ENCODE results near the gene ZCWPW1. TPM values are rescaled to one million over a fixed set of nuclear protein-coding genes. Genes with fewer than 3 reads are reported as not detected.

Gene ZCWPW1
- polyA plus RNA-seq, 1 of the 3 experiments (the other 2 are of a cell fraction): 4.1 TPM

DNA sequence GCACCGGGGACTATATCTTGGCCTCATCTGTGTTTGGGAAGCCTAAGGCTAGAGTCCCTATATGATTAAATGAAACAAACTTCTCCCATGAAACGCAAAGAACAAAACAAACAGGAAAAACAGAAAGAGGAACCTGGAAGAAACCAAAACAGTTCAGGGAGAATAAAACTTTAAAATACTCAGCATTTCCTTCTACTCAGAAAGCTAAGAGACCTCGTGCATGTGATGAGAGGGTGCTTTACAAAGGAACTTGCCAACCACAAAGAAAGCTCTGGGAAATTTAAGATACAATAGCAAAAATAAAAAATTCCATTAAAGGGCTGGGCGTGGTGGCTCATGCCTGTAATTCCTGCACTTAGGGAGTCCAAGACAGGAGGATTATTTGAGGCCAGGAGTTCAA lies 48.3 kb downstream of the ZCWPW1 start:
- Histone ChIP-seq H3K9me3 (no peaks in the 10 kb centered on the region), H3K4me1 (ENCODE audit: control insufficient read depth in 1 of 2, insufficient read depth in 2 of 2, low read depth in 1 of 2, low read length in 1 of 2) (no peaks in the 10 kb centered on the region; a peak in 1 of 4 replicates), H3K9me2 (no peaks in the 10 kb centered on the region), H4K20me1 (ENCODE audit: insufficient read depth) (no peaks in the 10 kb centered on the region), H2AFZ (ENCODE audit: low read depth) (no peak overlapping the region), H3F3A (replicated peaks; ENCODE audit: insufficient read depth) (no peaks in the 10 kb centered on the region), H3K4me3 (ENCODE audit: low read depth in 2 of 2, low read length in 1 of 2) (no peak overlapping the region), H3K27me3 (ENCODE audit: insufficient read depth) (no peaks in the 10 kb centered on the region), H3K79me2 (ENCODE audit: insufficient read depth) (no peaks in the 10 kb centered on the region), H3K9ac (no peak overlapping the region), H3K4me2 (no peak overlapping the region), H3K36me3 (replicated peaks in 1 of 2; ENCODE audit: control insufficient read depth in 1 of 2, insufficient read depth in 2 of 2, low read length in 1 of 2) (no peaks in the 10 kb centered on the region), H3K27ac (ENCODE audit: low read depth in 2 of 2, low read length in 1 of 2) (no peak overlapping the region)
- no peak for TF ChIP-seq SMC3 (IDR thresholded peaks at IDR 0.05; ENCODE audit: low read depth, low read length)
- no peak for TF ChIP-seq RCOR1 (IDR thresholded peaks at IDR 0.05; ENCODE audit: low read length)
- TF ChIP-seq RAD21 (IDR thresholded peaks at IDR 0.05; ENCODE audit: low read length): no peak
- no peak for TF ChIP-seq REST (IDR thresholded peaks at IDR 0.05; ENCODE audit: low read depth, low read length)
- no peak for TF ChIP-seq PBX3 (IDR thresholded peaks at IDR 0.05)
- no peak for TF ChIP-seq TAF1 (IDR thresholded peaks at IDR 0.05; ENCODE audit: borderline replicate concordance, low read depth, low read length)
- TF ChIP-seq, protein P1, sequence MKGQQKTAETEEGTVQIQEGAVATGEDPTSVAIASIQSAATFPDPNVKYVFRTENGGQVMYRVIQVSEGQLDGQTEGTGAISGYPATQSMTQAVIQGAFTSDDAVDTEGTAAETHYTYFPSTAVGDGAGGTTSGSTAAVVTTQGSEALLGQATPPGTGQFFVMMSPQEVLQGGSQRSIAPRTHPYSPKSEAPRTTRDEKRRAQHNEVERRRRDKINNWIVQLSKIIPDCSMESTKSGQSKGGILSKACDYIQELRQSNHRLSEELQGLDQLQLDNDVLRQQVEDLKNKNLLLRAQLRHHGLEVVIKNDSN (IDR thresholded peaks at IDR 0.05; ENCODE audit: borderline replicate concordance, low read depth): no peak
- no peak for TF ChIP-seq MAX (IDR thresholded peaks at IDR 0.05; ENCODE audit: low read depth)
- TF ChIP-seq EP300 (IDR thresholded peaks at IDR 0.05; ENCODE audit: borderline replicate concordance in 1 of 2, low read depth in 1 of 2, low read length in 1 of 2): no peak
- no peak for TF ChIP-seq NFIC (IDR thresholded peaks at IDR 0.05; ENCODE audit: borderline replicate concordance)
- no peak for TF ChIP-seq RFX5 (IDR thresholded peaks at IDR 0.05; ENCODE audit: low read length)
- TF ChIP-seq CTCF (IDR thresholded peaks at IDR 0.05): no peak
- TF ChIP-seq GABPA (IDR thresholded peaks at IDR 0.05; ENCODE audit: low read depth): no peak
- ChIA-PET POLR2A (interaction anchor here (0.6 kb wide), 1 partner anchor 13 kb away, joined by 3 read pairs; no protein-coding TSS in a partner anchor), CTCF (interaction anchor here (12.0 kb wide), 1 partner anchor 27 kb away, joined by 68 read pairs; no protein-coding TSS in a partner anchor)
- no peak for DNase-seq
- WGBS (ENCODE audit: low lambda C conversion rate): 75% methylated on average over 4 of the region's 4 CpGs

All from SK-N-SH (cell line).